ENCODE results near the gene KIF1B.
A peak's percentile ranks its signal among the peaks of the same experiment; 100 is the strongest.
"Not testable (repeated sequence)": the region's sequence is repeated elsewhere in the genome, so short reads cannot be mapped to it uniquely, and the experiment has no call there.

The KIF1B gene

GRCh38 chr1:10398278-10398733 lies 187.9 kb downstream of the KIF1B start:
- no peak for DNase-seq

DNA sequence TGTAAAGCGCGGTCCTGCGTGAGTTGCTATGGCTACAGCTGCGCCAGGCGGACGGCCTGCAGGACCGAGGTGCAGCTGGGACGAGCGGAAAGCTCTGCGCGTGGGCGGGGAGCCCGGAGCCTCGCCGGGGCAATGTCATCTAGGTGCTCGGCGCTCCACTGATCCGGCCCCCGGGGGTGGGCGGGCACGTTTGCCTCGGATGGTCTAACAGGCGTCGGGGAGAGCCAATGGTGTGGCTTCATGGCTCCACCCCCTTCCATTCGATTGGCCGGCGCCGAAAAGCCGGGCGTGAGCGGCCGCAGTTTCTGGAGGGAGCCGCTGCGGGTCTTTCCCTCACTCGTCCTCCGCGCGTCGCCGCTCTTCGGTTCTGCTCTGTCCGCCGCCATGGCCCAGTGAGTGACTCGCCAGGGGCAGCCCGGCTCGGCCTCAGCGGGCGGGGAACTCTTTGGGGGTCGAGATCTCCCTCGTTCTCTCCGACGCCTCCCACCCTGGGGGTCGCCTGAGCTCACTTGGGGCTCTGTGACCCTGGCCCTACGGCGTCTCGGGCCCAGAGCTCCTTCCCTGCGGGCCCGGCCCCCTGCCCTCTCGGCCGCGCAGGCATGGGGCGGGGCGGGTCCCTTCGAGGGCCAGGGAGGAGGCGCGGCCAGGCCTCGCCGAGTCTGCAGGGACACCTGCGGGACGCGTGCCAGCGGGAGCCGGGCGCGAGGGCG lies 188.5 kb downstream of the KIF1B start, which contains the start of gene PGD:
TSS of gene PGD (plus strand) at position 331 of the 710 bp plus-strand sequence. CDS start at position 385, 54 bp downstream.
- DNase-seq, result peak; percentile 57

DNA sequence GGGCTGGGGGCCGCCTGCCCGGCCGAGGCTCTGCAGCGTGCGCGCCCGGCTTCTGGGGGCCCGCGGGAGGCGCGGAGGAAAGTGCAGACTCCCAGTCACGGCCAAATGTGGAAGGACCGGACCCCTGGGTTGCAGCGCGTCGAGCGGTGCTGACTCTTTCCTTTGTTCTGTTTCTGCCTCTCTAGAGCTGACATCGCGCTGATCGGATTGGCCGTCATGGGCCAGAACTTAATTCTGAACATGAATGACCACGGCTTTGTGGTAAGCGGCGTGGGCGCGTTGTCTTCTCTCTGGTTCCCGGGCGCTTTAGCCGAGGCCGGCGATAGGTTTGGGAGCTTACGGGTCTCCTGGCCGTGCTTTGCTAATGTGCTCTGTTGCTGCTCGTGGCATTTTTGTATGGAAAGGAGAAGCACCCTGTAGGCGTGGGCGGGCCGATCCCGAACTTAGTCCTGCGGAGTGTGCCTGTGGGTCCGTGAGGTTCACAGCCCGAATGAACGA lies 189.1 kb downstream of the KIF1B start:
- no peak for DNase-seq

DNA sequence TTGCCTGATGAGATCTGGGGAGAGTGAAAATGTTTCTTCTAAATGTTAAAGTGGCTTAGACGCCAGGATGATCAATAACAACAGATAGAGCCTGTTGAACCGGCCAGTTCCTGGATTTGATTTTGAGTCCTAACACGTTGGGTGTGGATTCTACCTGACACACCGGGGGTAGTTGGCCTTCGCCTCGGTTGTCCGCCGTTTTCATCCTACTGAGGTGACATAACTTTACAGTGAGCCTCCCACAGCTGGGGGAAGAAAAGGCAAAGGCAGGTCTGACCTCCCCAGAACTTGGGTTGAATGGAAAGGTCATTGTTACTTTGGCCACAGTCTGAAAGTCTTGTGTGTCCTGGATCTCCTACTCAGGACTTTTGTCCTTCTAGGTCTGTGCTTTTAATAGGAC lies 189.6 kb downstream of the KIF1B start:
- DNase-seq, result no peak

DNA sequence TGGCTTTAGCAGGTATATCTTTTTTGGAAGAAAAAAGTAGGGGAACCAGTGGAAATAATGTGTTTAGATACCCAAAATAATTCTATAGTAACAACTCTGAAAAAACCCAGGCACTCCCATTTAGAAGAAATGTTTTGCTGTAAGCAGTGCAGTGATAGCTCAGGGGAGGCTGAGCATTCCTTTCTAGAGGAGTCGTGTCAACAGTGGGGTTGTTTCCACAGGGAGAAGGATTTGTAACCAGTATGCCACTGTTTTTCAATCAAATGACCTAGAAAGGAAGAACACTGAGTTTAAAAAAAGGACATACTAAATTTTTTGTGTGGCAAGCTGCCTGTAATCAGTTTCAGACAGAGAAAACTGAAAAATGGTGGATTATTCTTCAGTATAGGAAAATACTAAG lies 190.9 kb downstream of the KIF1B start:
- no peak for DNase-seq

DNA sequence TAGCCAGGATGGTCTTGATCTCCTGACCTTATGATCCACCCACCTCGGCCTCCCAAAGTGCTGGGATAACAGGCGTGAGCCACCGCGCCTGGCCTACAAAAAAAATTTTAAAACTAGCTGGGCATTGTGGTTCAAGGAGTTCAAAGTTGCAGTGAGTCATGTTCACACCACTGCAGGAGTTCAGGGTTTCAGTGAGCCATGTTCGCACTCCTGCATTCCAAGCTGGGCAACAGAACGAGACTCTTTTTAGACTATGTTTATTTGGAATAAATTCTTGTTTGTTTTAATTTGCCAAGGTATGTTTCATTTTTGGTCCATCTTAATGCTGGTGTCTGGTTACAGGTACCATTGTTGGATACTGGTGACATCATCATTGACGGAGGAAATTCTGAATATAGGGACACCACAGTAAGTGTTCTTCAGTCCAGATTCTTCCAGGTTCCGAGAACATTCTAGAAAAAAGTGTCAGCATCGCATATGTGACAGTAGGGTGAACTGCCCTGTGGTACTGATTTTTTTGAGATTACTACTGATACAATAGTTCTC lies 192.4 kb downstream of the KIF1B start:
- DNase-seq, result no peak

DNA sequence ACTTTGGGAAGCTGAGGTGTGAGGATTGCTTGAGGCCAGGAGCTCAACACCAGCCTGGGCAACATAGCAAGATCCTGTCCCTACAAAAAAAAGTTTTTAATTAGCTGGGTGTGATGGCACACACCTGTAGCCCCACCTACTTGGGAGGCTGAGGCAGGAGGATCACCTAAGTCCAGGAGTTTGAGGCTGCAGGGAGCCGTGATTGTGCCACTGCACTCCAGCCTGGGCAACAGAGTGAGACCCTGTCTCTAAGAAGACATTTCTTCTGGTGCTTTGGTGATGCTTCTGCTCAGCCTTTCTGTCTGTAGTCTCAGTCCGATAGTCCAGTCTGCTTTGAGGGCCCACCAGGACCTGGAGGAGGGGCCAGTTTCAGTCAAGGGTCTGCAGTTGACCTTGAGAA lies 196.8 kb downstream of the KIF1B start:
- no peak for DNase-seq

DNA sequence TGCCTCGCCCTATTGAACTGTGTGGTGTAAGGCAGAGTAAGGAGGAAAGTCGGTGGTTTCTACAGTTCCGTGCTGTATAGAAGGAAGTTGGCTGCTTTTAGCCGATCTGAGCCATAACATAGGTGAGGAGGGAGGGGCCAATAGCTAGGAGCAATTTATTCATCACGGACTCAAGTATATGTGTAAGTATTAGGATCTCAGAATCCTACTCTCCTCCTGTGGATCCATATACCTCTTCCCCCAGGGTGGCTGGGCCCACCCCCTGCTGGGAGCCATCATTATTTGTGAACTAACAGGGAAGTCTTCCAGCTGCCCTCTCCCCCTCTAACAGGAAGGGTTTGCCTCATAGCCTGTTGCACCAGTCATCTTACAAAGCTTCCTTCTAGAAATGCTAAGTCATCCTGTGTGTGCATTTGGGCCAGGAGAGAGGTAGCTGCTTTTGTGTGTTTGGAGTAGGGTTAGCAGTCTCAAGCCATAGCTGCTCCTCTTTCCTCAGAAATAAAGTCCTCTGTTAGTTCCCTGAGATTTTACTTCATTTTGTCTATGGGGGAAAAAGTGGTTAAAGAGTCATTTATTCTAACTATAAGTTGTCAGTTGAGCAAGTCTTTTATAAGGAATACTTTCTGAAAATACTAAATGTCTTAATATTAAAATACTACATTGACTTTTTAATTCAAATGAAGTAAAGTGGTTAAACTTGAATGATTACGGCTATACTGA lies 205.0 kb downstream of the KIF1B start:
- no peak for DNase-seq

DNA sequence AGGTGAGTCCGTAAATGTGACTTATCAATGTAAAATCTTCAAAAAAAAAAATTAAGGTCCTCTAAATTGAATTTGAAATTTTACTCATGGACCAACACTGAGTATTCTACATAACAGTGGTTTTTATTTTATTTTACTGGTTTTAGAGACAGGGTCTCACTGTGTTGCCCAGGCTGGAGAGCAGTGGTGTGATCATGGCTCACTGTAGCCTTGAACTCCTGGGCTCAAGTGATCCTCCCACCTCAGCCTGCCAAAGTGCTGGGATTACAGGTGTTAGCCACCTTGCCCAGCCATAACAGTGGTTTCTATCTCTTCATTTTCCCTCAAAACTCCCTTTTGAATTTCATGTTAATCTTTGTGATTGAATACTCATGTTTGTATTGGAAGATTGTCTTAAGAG lies 205.6 kb downstream of the KIF1B start:
- not testable (repeated sequence) for DNase-seq

- not testable (repeated sequence) for DNase-seq
Observed at GRCh38 chr1:10418741-10419140, 208.4 kb downstream of the KIF1B start.

DNA sequence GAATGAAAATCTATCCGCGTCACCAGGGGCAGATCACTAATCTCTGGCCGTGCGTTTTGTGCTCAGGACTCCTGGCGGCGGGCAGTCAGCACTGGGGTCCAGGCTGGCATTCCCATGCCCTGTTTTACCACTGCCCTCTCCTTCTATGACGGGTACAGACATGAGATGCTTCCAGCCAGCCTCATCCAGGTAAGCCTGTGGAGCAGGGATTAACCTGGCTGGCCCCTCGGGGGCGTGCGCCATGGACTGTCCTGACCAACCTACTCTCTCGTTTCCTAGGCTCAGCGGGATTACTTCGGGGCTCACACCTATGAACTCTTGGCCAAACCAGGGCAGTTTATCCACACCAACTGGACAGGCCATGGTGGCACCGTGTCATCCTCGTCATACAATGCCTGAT lies 209.0 kb downstream of the KIF1B start:
- DNase-seq, result no peak

- DNase-seq, result no peak
Observed at GRCh38 chr1:10421637-10422036, 211.3 kb downstream of the KIF1B start.

DNA sequence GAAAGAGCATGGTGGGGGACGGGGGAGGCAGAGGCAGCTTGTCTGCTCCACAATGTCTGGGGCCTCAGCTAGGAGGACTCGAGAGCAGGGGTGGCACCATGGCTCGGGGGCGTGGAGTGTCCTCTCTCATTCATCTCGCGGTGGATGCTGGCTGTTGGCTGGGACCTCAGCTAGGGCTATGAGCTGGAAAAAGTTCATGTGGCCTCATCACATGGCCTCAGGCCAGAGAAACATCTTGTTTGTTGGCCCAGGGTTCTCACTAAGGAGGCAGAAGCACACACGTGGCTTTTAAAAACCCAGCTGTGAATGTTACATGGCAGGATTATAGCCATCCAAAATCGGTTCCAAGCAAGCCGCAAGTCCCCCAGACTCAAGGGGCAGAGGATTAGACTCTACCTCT lies 213.7 kb downstream of the KIF1B start:
- no peak for DNase-seq

- no peak for DNase-seq
Observed at GRCh38 chr1:10424651-10425050, 214.3 kb downstream of the KIF1B start.

DNA sequence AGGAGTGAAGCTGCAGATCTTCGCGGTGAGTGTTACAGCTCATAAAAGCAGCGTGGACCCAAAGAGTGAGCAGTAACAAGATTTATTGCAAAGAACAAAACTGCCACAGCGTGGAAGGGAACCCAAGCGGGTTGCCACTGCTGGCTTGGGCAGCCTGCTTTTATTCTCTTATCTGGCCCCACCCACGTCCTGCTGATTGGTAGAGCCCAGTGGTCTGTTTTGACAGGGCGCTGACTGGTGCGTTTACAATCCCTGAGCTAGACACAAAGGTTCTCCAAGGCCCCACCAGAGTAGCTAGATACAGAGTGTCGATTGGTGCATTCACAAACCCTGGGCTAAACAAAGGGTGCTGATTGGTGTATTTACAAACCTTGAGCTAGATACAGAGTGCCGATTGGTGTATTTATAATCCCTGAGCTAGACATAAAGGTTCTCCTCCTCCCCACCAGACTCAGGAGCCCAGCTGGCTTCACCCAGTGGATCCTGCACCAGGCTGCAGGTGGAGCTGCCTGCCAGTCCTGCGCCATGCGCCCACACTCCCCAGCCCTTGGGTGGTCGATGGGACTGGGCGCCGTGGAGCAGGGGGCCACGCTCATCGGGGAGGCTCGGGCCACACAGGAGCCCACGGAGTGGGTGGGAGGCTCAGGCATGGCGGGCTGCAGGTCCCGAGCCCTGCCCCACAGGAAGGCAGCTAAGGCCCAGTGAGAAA lies 215.6 kb downstream of the KIF1B start:
- not testable (repeated sequence) for DNase-seq

DNA sequence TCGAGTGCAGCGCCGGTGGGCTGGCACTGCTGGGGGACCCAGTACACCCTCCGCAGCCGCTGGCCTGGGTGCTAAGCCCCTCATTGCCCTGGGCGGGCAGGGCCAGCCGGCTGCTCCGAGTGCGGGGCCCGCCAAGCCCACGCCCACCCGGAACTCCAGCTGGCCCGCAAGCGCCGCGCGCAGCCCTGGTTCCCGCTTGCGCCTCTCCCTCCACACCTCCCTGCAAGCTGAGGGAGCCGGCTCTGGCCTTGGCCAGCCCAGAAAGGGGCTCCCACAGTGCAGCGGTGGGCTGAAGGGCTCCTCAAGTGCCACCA lies 216.1 kb downstream of the KIF1B start:
- DNase-seq, result not testable (repeated sequence)

- no peak for DNase-seq
Observed at GRCh38 chr1:10428984-10429383, 218.6 kb downstream of the KIF1B start.

GRCh38 chr1:10429868-10430215 lies 219.5 kb downstream of the KIF1B start:
- DNase-seq, result no peak

- peak; percentile 68 for DNase-seq
Observed at GRCh38 chr1:10430216-10431069, 220.1 kb downstream of the KIF1B start, which contains the start of gene CENPS. Gene CENPS (plus strand): TSS chr1:10430433. CDS start chr1:10430518, 85 bp downstream.
